Thyroid gland (tissue), 4 donors: ENCODE results near the gene SPTSSA. TPM values are rescaled to one million over a fixed set of nuclear protein-coding genes. Genes with fewer than 3 reads are reported as not detected.

ENCODE experiments used
- DNase-seq, 2 donors: peaks; one replicate each; pipeline ENCODE4 v3.0.0-alpha.2; 2019
- H3K27ac ChIP-seq, 3 donors: fragments of 200-600 bp; sonication (generic); 1 replicate in 2 of 3; 2 replicates in 1 of 3; pipeline ENCODE4 v1.5.1; 2016 to 2019; ENCODE audit warnings: mild to moderate bottlenecking in 1 of 3, moderate library complexity in 1 of 3
- H3K27me3 ChIP-seq: fragments of 200-600 bp; sonication (generic); one replicate; pipeline ENCODE4 v1.5.1; 2019
- H3K36me3 ChIP-seq, 2 donors: fragments of 200-600 bp; sonication (generic); one replicate each; pipeline ENCODE4 v1.5.1; 2016 to 2019
- H3K4me1 ChIP-seq, 2 donors: fragments of 200-600 bp; sonication (generic); one replicate each; pipeline ENCODE4 v1.5.1; 2017 to 2019
- H3K4me3 ChIP-seq, 3 donors: fragments of 200-600 bp; sonication (generic); replicated peaks in 1 of 3; 1 replicate in 2 of 3; 2 replicates in 1 of 3; pipeline ENCODE4 v1.5.1; 2016; ENCODE audit warnings: mild to moderate bottlenecking in 1 of 3
- H3K9me3 ChIP-seq: fragments of 200-600 bp; sonication (generic); one replicate; pipeline ENCODE4 v1.5.1; 2017
- POLR2A ChIP-seq, 2 donors: fragments of 450-650 bp; IDR thresholded peaks; one replicate each; pipeline ENCODE4 v1.6.1; 2017; ENCODE audit warnings: antibody characterized with exemption in 2 of 2, mild to moderate bottlenecking in 2 of 2, moderate library complexity in 1 of 2
- WGBS, 2 donors: methylation state at CpG; one replicate each; pipeline ENCODE4 v1.1.5; 2017; 5-methylcytosine and 5-hydroxymethylcytosine counted together
- intact Hi-C: fragments of 100-400 bp; cut with DNase I; formaldehyde crosslinking; loops from one replicate; pipeline ENCODE4 v1.15.1; 2023
- total RNA-seq, 4 donors: library from RNA; depleted of rRNA; stranded (reverse); fragments of >200 nt; gene quantifications; one replicate each; pipeline ENCODE4 v1.2.3, GENCODE V29; 2016
- TF ChIP-seq, protein P1 (sequence below), 6 experiments: fragments of 200-600 bp in 3 of 6; fragments of 450-650 bp in 3 of 6; sonication (generic) in 3 of 6; IDR thresholded peaks; one replicate each; pipeline ENCODE4 v1.5.1; 2016 to 2019; ENCODE audit warnings: antibody characterized with exemption in 6 of 6, mild to moderate bottlenecking in 2 of 6, inconsistent platforms in 1 of 6, moderate library complexity in 1 of 6

SPTSSA gene
- total RNA-seq, 4 donors from 2014 or later: 25.9 to 30.6 (median 28.5) TPM

DNA sequence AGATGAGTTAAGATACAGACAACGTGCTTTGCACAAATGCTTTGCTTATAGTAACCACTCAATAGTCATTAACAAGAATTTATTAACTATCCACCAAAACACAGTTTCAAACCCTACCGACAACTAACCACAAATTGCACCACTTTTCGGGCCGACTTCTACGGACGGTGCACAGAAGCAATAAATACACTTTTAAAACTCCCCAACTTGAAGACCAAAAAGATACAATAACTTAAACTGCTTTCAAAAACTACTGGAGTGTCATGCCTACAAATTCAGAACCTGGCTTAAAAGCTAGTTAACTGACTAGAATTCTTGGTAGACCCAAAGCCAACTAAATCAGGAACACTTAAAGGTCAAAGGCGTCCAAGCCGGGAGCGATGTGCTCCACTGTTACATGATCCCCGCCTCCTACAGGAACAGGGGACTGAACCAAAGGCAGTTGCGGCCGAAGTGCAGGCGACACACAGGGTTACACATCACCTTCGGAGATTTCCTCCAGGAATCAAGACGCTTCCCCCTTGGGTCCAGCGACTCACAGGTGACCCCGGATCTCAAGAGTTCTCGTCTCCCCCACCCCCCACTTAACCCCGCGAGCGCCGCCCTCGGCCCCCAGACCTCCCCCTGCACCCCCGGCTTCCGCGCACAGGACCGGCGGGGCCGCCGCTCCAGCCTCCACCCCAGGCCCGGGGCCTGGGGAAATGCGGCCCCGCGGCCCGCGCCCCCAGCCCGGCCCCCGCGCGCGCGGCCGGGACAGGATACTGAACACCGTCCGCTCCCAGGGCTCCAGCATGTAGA lies 507 bp downstream of the SPTSSA start:
- Histone ChIP-seq H3K27me3 (no peaks in the 10 kb centered on the region), H3K36me3 (peaks cover 0 to 4% of the 10 kb centered on the region in 2 donors), H3K4me3 (peak overlapping the region; percentile 53 to 83 (median 75)), H3K4me1 (peaks cover 0 to 4% of the 10 kb centered on the region in 2 donors), H3K27ac (peak overlapping the region; percentile 71 to 78 (median 77)), H3K9me3 (no peaks in the 10 kb centered on the region)
- no peak for TF ChIP-seq POLR2A (IDR thresholded peaks at IDR 0.05)
- TF ChIP-seq, protein P1, sequence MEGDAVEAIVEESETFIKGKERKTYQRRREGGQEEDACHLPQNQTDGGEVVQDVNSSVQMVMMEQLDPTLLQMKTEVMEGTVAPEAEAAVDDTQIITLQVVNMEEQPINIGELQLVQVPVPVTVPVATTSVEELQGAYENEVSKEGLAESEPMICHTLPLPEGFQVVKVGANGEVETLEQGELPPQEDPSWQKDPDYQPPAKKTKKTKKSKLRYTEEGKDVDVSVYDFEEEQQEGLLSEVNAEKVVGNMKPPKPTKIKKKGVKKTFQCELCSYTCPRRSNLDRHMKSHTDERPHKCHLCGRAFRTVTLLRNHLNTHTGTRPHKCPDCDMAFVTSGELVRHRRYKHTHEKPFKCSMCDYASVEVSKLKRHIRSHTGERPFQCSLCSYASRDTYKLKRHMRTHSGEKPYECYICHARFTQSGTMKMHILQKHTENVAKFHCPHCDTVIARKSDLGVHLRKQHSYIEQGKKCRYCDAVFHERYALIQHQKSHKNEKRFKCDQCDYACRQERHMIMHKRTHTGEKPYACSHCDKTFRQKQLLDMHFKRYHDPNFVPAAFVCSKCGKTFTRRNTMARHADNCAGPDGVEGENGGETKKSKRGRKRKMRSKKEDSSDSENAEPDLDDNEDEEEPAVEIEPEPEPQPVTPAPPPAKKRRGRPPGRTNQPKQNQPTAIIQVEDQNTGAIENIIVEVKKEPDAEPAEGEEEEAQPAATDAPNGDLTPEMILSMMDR (IDR thresholded peaks at IDR 0.05): no peak
- peak; percentile 66 to 71 for DNase-seq
- 2% methylated on average over 10 to 27 of the region's 45 CpGs for WGBS, 2 donors
- intact Hi-C loops: loop anchor here (5.0 to 10.0 kb wide), 2 partner anchors 73 to 99 kb away; partner anchors contain the start of gene EAPP

DNA sequence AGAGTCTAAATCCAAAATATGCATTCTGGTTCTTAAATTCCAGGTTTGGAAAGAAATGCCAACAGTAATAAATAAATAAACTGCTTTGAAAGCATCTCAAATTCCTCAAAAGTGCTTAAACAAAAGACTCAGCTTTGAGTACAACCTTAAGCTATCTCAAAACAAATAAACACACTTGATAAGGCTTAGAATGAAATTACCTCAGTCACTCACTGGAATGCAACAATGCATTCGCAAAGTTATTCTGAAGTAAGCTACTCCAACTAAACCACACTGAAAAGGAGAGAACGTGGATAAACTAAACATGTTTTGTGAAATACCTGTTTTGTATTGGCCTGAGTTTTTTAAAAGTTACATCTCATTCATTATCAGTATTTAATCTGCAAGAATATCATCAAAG lies 1.2 kb downstream of the SPTSSA start:
- Histone ChIP-seq H3K4me1 (peaks cover 0 to 4% of the 10 kb centered on the region in 2 donors), H3K36me3 (peaks cover 0 to 4% of the 10 kb centered on the region in 2 donors), H3K9me3 (no peaks in the 10 kb centered on the region), H3K4me3 (no peak overlapping the region), H3K27ac (peak overlapping the region in 1 of 3 donors; percentile 78), H3K27me3 (no peaks in the 10 kb centered on the region)
- intact Hi-C loops: loop anchor here (5.0 to 10.0 kb wide), 2 partner anchors 74 to 99 kb away; partner anchors contain the start of gene EAPP
- 39 to 40% methylated on average over 2 of the region's 2 CpGs for WGBS, 2 donors
- TF ChIP-seq POLR2A (IDR thresholded peaks at IDR 0.05): no peak
- TF ChIP-seq, protein P1 (IDR thresholded peaks at IDR 0.05): no peak
- DNase-seq: no peak

DNA sequence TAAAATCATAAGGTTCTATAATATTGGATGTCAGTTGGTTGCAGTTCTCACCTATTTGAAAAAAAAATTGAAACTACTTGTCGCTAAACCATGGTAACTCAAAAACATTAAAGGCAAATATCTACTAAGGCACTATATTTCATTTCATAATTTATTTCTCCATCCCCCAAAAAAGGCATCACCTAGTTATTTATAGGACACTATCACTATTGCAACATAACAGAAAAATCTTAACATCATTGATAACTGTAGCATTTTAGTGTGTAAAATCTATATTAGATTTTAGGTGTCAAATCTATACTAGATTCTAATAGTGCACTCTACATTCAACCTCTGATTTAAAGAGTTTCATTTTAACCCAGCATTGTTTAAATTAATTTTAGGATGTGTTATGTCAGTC lies 1.7 kb downstream of the SPTSSA start:
- no peak for TF ChIP-seq POLR2A (IDR thresholded peaks at IDR 0.05)
- TF ChIP-seq, protein P1 (IDR thresholded peaks at IDR 0.05): no peak
- H3K36me3 ChIP-seq: peaks cover 0 to 4% of the 10 kb centered on the region in 2 donors
- H3K9me3 ChIP-seq: no peaks in the 10 kb centered on the region
- intact Hi-C loops: loop anchor here (5.0 to 10.0 kb wide), 2 partner anchors 75 to 98 kb away; partner anchors contain the start of gene EAPP
- H3K4me1 ChIP-seq: peaks cover 0 to 4% of the 10 kb centered on the region in 2 donors
- H3K27ac ChIP-seq: no peak overlapping the region
- no peak for DNase-seq
- H3K27me3 ChIP-seq: no peaks in the 10 kb centered on the region
- no peak overlapping the region for H3K4me3 ChIP-seq
- 90% methylated on average over 1 of the region's 1 CpG for WGBS, 2 donors

DNA sequence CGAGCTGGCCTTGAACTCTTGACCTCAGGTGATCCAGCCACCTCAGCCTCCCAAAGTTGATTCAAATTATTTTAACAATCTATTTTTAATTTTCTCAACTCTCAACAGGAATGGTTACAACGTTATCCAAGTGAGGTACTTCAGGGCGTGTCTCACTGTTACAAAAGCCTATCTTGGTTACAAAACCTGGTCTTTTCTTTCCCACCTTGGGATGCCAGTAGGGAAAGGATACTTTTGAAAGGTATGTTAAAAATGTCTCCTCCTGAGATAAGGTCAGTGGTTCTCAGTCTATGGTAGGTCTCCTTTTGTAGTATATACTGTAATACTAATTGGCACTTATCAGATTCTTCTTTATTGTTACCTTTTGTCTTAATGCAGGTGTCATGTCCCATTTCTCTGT lies 4.9 kb downstream of the SPTSSA start:
- intact Hi-C loops: no loop called here
- 84 to 85% methylated on average over 3 of the region's 3 CpGs for WGBS, 2 donors
- no peaks in the 10 kb centered on the region for H3K9me3 ChIP-seq
- H3K27ac ChIP-seq: no peak overlapping the region
- no peak overlapping the region for H3K4me3 ChIP-seq
- H3K27me3 ChIP-seq: no peaks in the 10 kb centered on the region
- no peak for DNase-seq
- peaks cover 0 to 4% of the 10 kb centered on the region in 2 donors for H3K36me3 ChIP-seq
- H3K4me1 ChIP-seq: peaks cover 0 to 4% of the 10 kb centered on the region in 2 donors
- no peak for TF ChIP-seq POLR2A (IDR thresholded peaks at IDR 0.05)
- TF ChIP-seq, protein P1 (IDR thresholded peaks at IDR 0.05): no peak

DNA sequence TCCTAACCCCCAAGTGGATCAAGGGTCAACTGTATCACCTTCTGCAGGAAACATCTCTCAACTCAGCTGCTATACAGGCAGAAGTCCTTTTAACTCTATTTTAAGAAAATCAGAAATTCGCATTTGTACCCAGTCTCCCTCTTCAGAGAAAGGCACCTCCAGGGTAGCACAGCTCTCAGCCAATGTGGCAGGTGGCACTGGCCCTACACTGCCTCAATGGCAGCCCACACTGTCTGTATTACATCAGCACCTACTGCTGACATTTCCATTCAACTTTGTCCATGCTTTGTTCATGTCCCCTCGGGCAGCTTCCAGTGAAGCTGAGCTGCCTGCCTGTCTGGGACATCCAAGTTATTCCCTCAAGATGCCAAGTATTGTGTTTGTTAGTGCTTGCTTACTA lies 8.8 kb downstream of the SPTSSA start:
- TF ChIP-seq POLR2A (IDR thresholded peaks at IDR 0.05): no peak
- TF ChIP-seq, protein P1 (IDR thresholded peaks at IDR 0.05): no peak
- intact Hi-C loops: no loop called here
- Histone ChIP-seq H3K4me1 (no peaks in the 10 kb centered on the region), H3K27ac (no peak overlapping the region), H3K36me3 (peaks cover 0 to 4% of the 10 kb centered on the region in 2 donors), H3K9me3 (no peaks in the 10 kb centered on the region), H3K4me3 (no peak overlapping the region), H3K27me3 (no peaks in the 10 kb centered on the region)
- no peak for DNase-seq
- 79 to 81% methylated on average over 2 of the region's 2 CpGs for WGBS, 2 donors
